Peyer's patch (tissue), 4 donors: ENCODE measurements around the gene ADGRD1. TPM values are rescaled to one million over a fixed set of nuclear protein-coding genes. Genes with fewer than 3 reads are reported as not detected.

Experiments
- DNase-seq, 3 donors: peaks; one replicate each; pipeline ENCODE4 v3.0.0-alpha.2; 2017 to 2019
- H3K27ac ChIP-seq, 4 donors: fragments of 200-600 bp; sonication (generic); one replicate each; pipeline ENCODE4 v1.5.1; 2016 to 2019
- H3K27me3 ChIP-seq, 2 donors: fragments of 200-600 bp; sonication (generic); one replicate each; pipeline ENCODE4 v1.5.1; 2019
- H3K36me3 ChIP-seq, 3 donors: fragments of 200-600 bp; sonication (generic); one replicate each; pipeline ENCODE4 v1.5.1; 2016 to 2019
- H3K4me1 ChIP-seq, 4 donors: fragments of 200-600 bp; sonication (generic); one replicate each; pipeline ENCODE4 v1.5.1; 2016 to 2019
- H3K4me3 ChIP-seq, 4 donors: fragments of 200-600 bp; sonication (generic); 1 replicate in 3 of 4; 2 replicates in 1 of 4; pipeline ENCODE4 v1.5.1; 2016 to 2019; ENCODE audit warnings: mild to moderate bottlenecking in 1 of 4
- H3K9me3 ChIP-seq, 4 donors: fragments of 200-600 bp; sonication (generic); one replicate each; pipeline ENCODE4 v1.5.1; 2016 to 2019; ENCODE audit warnings: mild to moderate bottlenecking in 1 of 4
- CTCF ChIP-seq, 6 experiments: fragments of 450-650 bp in 4 of 6; fragments of 200-600 bp in 2 of 6; sonication (generic) in 1 of 6; IDR thresholded peaks; one replicate each; pipeline ENCODE4 v1.5.1; 2017 to 2019; ENCODE audit warnings: antibody characterized with exemption in 6 of 6, mild to moderate bottlenecking in 3 of 6, moderate library complexity in 1 of 6
- POLR2A ChIP-seq, 2 donors: fragments of 450-650 bp; IDR thresholded peaks; one replicate each; pipeline ENCODE4 v1.5.1; 2017; ENCODE audit warnings: antibody characterized with exemption in 2 of 2, mild to moderate bottlenecking in 2 of 2, moderate library complexity in 2 of 2
- total RNA-seq, 4 donors: library from RNA; depleted of rRNA; stranded (reverse); fragments of >200 nt; gene quantifications; one replicate each; pipeline ENCODE4 v1.1.0, GENCODE V29; 2016

The ADGRD1 gene
- total RNA-seq, 4 donors from 2014 or later = 7.0 to 42.9 (median 27.9) TPM

DNA sequence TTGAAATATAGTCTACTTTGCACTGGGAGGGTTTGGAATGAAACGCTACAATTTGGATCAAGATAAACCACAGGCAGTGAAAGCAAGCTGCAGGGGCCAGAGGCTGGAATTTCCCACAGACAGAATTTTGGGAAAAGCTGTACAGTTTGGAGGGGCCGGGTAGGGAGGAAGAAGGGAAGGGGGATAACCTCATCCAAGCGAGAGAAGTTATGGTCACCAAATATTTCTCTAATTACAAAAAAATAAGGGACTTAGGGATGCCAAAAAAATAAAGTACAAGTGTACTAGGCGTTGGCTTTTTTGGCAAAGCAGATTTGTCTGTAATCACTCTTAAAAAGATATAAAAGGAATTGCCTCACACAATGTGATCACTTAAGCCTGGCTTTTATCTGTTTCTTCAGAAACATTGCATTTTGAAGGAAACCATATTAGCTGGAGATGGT, 31.2 kb upstream of the ADGRD1 start:
- H3K27me3 ChIP-seq = no peaks in the 10 kb centered on the region
- H3K4me1 ChIP-seq = peaks cover 0 to 12% (median 0%) of the 10 kb centered on the region in 4 donors
- no peak overlapping the region for H3K4me3 ChIP-seq
- H3K27ac ChIP-seq = no peak overlapping the region
- TF ChIP-seq POLR2A (IDR thresholded peaks at IDR 0.05) (no peak), CTCF (IDR thresholded peaks at IDR 0.05) (no peak)
- H3K9me3 ChIP-seq = no peaks in the 10 kb centered on the region
- no peaks in the 10 kb centered on the region for H3K36me3 ChIP-seq
- no peak for DNase-seq

- no peak for TF ChIP-seq POLR2A (IDR thresholded peaks at IDR 0.05)
- no peak for TF ChIP-seq CTCF (IDR thresholded peaks at IDR 0.05)
- H3K27me3 ChIP-seq = no peaks in the 10 kb centered on the region
- no peak for DNase-seq
- H3K36me3 ChIP-seq = no peaks in the 10 kb centered on the region
- H3K9me3 ChIP-seq = no peaks in the 10 kb centered on the region
- no peak overlapping the region for H3K4me3 ChIP-seq
- H3K4me1 ChIP-seq = peaks cover 0 to 12% (median 0%) of the 10 kb centered on the region in 4 donors
- peak overlapping the region in 1 of 4 donors; percentile 56 for H3K27ac ChIP-seq
Observed at GRCh38 chr12:130924966-130925665, 28.6 kb upstream of the ADGRD1 start.

- Histone ChIP-seq H3K4me1 (peaks cover 0 to 12% (median 0%) of the 10 kb centered on the region in 4 donors), H3K9me3 (no peaks in the 10 kb centered on the region), H3K36me3 (no peaks in the 10 kb centered on the region), H3K4me3 (no peak overlapping the region), H3K27ac (peak overlapping the region in 1 of 4 donors; percentile 56), H3K27me3 (no peaks in the 10 kb centered on the region)
- TF ChIP-seq CTCF (IDR thresholded peaks at IDR 0.05) = no peak
- TF ChIP-seq POLR2A (IDR thresholded peaks at IDR 0.05) = no peak
- no peak for DNase-seq
Observed at GRCh38 chr12:130925666-130926015, 28.1 kb upstream of the ADGRD1 start.

GRCh38 chr12:130929363-130929762, 24.3 kb upstream of the ADGRD1 start:
- Histone ChIP-seq H3K27me3 (no peaks in the 10 kb centered on the region), H3K4me3 (no peak overlapping the region), H3K9me3 (no peaks in the 10 kb centered on the region), H3K27ac (no peak overlapping the region), H3K36me3 (no peaks in the 10 kb centered on the region), H3K4me1 (peaks cover 0 to 8% (median 0%) of the 10 kb centered on the region in 4 donors)
- TF ChIP-seq CTCF (IDR thresholded peaks at IDR 0.05) (no peak), POLR2A (IDR thresholded peaks at IDR 0.05) (no peak)
- DNase-seq = no peak

- Histone ChIP-seq H3K4me1 (no peaks in the 10 kb centered on the region), H3K4me3 (no peak overlapping the region), H3K9me3 (no peaks in the 10 kb centered on the region), H3K36me3 (no peaks in the 10 kb centered on the region), H3K27ac (no peak overlapping the region), H3K27me3 (no peaks in the 10 kb centered on the region)
- TF ChIP-seq POLR2A (IDR thresholded peaks at IDR 0.05) = no peak
- no peak for TF ChIP-seq CTCF (IDR thresholded peaks at IDR 0.05)
- DNase-seq = no peak
Observed at GRCh38 chr12:130932061-130932930, 21.4 kb upstream of the ADGRD1 start.
